Stimulated activated CD4-positive, alpha-beta T cell treated with anti-CD3 and anti-CD28 coated beads, TNF-alpha, amount 100 ng/mL, for 1 hour (primary cell): ENCODE measurements around the gene TTC3.
"Not testable (repeated sequence)": the region's sequence is repeated elsewhere in the genome, so short reads cannot be mapped to it uniquely, and the experiment has no call there.

Experiments used
- DNase-seq, 3 donors: peaks; one replicate each; pipeline ENCODE4 v3.0.0-alpha.2; 2020; ENCODE audit warnings: low read depth in 3 of 3, low spot score in 1 of 3

The TTC3 gene

DNA sequence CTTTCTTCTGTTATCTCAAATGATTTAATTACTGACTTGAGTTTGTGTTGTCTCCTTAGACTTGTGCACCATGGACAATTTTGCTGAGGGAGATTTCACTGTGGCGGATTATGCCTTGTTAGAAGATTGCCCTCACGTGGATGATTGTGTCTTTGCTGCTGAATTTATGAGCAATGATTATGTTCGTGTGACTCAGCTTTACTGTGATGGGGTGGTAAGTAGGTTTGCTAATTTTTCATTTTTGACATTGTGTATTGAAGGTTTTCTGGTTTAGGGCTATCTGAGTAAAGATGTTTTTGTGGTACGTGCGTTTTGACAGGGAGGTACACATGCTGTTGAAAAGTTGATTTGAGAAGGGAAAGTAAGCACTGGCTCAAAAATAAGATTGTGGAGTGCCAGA lies 14.1 kb downstream of the TTC3 start:
- no peak for DNase-seq

GRCh38 chr21:37088186-37088735 lies 15.2 kb downstream of the TTC3 start:
- DNase-seq: no peak

- DNase-seq: no peak
These were observed 20.9 kb downstream of the TTC3 start for GRCh38 chr21:37093977-37094376.

GRCh38 chr21:37095821-37096220 lies 22.8 kb downstream of the TTC3 start:
- no peak for DNase-seq

DNA sequence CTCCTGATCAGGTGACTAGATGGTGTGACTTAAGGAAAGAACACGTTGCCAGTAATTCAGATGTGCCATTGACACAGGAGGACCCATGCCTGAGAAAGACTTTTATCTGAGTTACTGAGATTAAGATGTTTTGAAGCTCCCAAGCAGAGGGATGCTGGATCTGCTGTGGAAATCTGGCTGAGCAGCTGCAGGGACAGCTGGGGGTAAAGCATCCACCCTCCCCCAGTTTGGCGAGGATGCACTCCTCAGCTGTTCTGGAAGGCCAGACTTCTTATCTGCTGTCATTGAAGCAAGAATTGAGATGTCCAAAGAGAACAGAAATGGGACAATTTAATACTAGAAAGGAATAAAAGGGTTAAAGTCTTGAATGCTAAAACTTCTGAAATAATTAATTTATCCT lies 25.7 kb downstream of the TTC3 start:
- no peak for DNase-seq

DNA sequence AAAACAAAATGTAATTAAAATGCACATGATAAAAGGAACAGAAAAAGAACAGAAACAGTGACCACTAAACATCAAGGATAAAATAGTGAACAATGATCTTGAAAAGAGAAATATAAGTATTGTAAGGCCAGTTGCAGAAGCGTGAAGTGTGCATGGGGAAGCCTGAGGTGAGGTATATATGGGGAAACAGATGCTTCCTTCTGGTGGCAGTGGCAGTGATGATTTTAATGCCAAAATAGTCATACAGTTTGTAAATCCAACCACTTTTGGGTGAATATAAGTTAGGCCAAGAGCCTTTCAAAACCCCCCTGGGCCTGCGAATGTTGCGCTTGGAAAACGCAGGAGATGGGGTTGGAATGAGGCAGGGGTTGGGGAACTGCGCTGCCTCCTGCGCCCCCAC lies 27.3 kb downstream of the TTC3 start:
- DNase-seq: no peak

DNA sequence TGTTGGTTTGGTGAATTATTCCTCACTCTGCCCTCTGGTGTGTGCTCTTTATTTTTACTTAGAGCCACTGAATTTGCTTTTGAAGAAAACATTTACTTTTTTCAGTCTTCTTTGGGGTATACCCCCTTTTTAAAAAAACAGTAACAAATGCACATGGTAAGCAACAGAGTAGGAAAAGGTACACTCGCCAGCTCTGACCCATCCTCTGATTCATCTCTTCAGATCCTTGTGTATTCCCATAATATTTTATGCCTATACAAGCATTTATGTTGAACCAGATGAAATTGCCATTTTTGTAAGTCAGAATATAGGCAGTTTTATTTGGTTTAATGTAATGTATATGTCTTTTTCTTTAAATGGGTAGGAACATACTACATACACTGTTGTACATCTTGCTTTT lies 28.3 kb downstream of the TTC3 start:
- DNase-seq: no peak

DNA sequence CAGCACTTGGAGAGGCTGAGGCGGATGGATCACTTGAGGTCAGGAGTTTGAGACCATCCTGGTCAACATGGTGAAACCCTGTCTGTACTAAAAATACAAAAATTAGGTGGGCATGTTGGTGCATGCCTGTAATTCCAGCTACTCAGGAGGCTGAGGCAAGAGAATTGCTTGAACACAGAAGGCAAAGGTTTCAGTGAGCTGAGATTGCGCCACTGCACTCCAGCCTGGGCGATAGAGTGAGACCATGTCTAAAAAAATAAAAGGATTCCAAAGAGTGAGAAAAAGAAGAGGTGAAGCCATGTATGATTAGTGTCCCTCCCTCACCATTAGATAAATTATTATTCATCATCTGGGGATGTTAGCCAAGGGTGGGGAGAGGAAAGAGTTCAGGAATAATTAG lies 29.7 kb downstream of the TTC3 start:
- DNase-seq: not testable (repeated sequence)

GRCh38 chr21:37106998-37107397 lies 33.9 kb downstream of the TTC3 start:
- no peak for DNase-seq

GRCh38 chr21:37111029-37111428 lies 38.0 kb downstream of the TTC3 start:
- DNase-seq: not testable (repeated sequence)

GRCh38 chr21:37114301-37114700 lies 41.2 kb downstream of the TTC3 start:
- not testable (repeated sequence) for DNase-seq

DNA sequence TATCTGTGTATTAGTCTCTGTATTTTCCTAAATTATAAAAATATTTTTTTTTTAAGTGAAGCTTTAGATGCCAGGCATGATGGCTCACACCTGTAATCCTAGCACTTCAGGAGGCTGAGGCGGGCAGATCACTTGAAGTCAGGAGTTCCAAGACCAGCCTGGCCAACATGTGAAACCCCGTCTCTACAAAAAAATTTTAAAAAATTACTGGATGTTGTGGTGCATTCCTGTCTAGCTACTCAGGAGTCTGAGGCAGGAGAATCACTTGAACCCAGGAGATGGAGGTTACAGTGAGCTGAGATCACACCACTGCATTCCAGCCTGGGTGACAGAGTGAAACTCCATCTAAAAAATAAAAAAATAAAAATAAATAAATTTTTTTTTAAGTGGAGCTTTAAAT lies 43.4 kb downstream of the TTC3 start:
- DNase-seq: not testable (repeated sequence)

DNA sequence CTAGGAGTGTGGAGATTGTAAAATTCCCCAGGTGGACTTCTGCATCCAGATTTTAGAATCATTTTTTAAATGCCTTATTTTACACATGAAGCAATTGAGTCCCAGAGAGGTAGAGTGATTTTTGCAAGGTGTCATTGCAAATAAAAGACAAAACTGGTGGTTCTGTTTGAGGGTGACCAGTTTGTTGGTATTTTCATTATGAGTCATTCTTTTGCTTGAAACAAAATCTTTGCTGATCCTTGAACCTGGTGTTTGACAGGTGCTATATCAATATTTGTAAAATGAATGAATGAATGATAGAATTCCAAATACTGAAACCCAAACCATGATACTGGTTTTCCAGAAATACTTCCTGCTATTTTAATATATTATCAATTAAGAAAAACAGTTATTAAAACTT lies 44.1 kb downstream of the TTC3 start:
- DNase-seq: no peak

GRCh38 chr21:37118187-37118826 lies 45.3 kb downstream of the TTC3 start:
- DNase-seq: no peak

DNA sequence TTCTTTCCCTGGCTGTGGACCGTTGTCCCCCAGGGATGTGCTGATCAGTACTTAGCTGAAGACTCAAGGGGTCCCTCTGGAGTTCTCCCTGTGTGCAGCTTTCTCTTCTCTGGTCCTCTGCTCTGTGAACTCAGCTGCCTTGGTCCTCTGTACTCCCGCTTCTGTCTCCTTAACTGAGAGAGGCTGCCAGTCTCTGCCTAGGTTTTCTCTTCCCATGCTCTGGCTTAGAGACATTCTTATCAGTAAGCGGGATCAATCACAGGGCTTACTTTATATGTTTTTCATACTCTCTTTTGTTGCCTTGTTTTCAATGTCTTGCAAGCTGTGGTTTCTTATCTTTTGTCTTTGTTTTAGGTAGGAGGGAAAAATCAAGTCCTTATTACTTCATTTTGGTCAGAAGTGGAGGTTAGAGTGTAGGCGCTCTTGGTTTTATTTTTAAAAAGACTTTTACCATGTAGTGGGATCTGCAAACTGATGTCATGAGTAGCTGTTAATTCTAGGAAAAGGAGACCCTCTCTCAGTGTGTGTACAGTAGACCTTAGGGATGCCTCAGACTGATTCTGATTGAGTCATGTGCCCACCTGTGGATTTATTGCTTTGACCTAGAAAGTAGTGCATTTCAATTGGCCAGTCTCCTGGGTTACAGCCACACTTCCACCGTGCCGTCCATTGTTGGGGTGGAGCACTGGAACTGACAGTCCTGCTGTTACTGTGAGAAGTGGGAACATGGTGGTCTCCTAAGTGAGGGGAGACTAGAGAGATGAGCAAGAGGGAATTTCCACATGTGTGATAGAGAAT lies 46.6 kb downstream of the TTC3 start:
- no peak for DNase-seq

GRCh38 chr21:37128076-37128475 lies 55.0 kb downstream of the TTC3 start:
- DNase-seq: no peak

- no peak for DNase-seq
These were observed 57.9 kb downstream of the TTC3 start for GRCh38 chr21:37130971-37131370.

- DNase-seq: no peak
These were observed 63.2 kb downstream of the TTC3 start for GRCh38 chr21:37136261-37136660.

DNA sequence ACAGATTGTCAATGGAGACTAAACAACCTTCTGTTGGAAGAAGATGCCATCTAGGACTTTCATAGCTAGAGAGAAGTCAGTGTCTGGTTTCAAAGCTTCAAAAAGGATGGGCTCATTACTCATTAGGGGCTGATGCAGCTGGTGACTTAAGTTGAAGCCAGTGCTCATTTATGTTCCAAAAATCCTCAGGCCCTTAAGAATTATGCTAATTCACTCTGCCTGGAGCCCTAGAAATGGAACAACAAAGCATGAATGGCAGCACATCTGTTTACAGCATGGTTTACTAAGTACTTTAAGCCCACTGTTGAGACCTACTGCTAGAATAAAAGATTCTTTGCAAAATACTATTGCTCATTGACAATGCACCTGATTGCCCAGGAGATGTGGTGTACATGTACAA lies 63.7 kb downstream of the TTC3 start:
- no peak for DNase-seq

- no peak for DNase-seq
These were observed 66.1 kb downstream of the TTC3 start for GRCh38 chr21:37139154-37139553.

GRCh38 chr21:37139902-37140301 lies 66.8 kb downstream of the TTC3 start:
- no peak for DNase-seq

DNA sequence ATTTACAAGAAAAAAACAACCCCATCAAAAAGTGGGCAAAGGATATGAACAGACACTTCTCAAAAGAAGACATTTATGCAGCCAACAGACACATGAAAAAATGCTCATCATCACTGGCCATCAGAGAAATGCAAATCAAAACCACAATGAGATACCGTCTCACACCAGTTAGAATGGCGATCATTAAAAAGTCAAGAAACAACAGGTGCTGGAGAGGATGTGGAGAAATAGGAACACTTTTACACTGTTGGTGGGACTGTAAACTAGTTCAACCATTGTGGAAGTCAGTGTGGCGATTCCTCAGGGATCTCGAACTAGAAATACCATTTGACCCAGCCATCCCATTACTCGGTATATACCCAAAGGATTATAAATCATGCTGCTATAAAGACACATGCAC lies 70.3 kb downstream of the TTC3 start:
- not testable (repeated sequence) for DNase-seq
